Neural cell (in vitro differentiated cells): Measurements from ENCODE around the gene ADAMTS2.

Experiments
- EZH2 ChIP-seq: fragments of 200-600, 300-800 bp; shearing (Covaris generic), sonication (generic); IDR thresholded peaks from 2 replicates; pipeline ENCODE4 v1.6.1; 2014; ENCODE audit warnings: antibody characterized with exemption, low read length, borderline replicate concordance, mild to moderate bottlenecking; ENCODE audit not compliant: insufficient read depth, poor library complexity, severe bottlenecking
- POLR2AphosphoS5 ChIP-seq: IDR thresholded peaks from 2 replicates; pipeline ENCODE4 v1.6.1; 2012
- TF ChIP-seq, protein P1 (sequence below): fragments of 450-650 bp; IDR thresholded peaks from 2 replicates; pipeline ENCODE4 v1.5.1; 2014; ENCODE audit warnings: antibody characterized with exemption, mild to moderate bottlenecking, moderate library complexity; ENCODE audit not compliant: poor library complexity, severe bottlenecking
- TF ChIP-seq, protein P2 (sequence below): IDR thresholded peaks from 2 replicates; pipeline ENCODE4 v1.6.1; 2012; ENCODE audit warnings: borderline replicate concordance

DNA sequence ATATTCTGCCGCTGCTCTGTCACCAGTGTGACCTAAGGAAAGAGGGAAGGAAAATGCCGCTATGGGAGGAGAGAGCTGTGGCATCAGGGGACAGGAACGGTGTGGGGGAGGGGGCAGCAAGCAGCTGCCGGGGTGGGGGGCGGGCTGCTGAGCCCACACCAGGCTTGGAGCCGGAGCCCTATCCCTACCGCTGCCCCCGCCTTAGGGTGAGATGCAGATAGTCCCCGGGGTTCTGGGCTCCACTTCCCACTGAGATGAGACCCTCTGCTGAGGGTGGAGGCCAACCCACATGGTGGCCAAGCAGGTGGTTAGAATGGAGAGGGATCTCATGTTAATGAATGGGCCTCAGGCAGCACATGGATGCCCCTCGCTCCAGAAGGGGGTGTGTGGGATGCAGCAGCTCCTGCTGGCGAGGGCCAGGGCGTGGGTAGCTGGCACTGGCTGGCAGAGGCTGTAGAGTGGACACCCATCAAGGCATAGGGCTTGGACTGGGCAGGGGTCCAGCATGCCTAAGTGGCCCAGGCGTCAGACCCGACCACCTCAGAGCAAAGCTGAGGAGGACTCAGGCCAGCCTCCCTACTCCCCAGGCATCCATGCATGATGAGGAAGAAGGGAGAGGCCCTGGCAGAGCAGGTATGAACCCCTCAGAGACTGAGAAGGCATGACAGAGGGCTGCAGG, 153.6 kb downstream of the ADAMTS2 start:
- TF ChIP-seq, protein P1, sequence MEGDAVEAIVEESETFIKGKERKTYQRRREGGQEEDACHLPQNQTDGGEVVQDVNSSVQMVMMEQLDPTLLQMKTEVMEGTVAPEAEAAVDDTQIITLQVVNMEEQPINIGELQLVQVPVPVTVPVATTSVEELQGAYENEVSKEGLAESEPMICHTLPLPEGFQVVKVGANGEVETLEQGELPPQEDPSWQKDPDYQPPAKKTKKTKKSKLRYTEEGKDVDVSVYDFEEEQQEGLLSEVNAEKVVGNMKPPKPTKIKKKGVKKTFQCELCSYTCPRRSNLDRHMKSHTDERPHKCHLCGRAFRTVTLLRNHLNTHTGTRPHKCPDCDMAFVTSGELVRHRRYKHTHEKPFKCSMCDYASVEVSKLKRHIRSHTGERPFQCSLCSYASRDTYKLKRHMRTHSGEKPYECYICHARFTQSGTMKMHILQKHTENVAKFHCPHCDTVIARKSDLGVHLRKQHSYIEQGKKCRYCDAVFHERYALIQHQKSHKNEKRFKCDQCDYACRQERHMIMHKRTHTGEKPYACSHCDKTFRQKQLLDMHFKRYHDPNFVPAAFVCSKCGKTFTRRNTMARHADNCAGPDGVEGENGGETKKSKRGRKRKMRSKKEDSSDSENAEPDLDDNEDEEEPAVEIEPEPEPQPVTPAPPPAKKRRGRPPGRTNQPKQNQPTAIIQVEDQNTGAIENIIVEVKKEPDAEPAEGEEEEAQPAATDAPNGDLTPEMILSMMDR = no peak
- TF ChIP-seq, protein P2, sequence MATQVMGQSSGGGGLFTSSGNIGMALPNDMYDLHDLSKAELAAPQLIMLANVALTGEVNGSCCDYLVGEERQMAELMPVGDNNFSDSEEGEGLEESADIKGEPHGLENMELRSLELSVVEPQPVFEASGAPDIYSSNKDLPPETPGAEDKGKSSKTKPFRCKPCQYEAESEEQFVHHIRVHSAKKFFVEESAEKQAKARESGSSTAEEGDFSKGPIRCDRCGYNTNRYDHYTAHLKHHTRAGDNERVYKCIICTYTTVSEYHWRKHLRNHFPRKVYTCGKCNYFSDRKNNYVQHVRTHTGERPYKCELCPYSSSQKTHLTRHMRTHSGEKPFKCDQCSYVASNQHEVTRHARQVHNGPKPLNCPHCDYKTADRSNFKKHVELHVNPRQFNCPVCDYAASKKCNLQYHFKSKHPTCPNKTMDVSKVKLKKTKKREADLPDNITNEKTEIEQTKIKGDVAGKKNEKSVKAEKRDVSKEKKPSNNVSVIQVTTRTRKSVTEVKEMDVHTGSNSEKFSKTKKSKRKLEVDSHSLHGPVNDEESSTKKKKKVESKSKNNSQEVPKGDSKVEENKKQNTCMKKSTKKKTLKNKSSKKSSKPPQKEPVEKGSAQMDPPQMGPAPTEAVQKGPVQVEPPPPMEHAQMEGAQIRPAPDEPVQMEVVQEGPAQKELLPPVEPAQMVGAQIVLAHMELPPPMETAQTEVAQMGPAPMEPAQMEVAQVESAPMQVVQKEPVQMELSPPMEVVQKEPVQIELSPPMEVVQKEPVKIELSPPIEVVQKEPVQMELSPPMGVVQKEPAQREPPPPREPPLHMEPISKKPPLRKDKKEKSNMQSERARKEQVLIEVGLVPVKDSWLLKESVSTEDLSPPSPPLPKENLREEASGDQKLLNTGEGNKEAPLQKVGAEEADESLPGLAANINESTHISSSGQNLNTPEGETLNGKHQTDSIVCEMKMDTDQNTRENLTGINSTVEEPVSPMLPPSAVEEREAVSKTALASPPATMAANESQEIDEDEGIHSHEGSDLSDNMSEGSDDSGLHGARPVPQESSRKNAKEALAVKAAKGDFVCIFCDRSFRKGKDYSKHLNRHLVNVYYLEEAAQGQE = no peak
- no peak for TF ChIP-seq EZH2
- TF ChIP-seq POLR2AphosphoS5 = no peak
